Type B pancreatic cell (in vitro differentiated cells): ENCODE measurements around the gene FAM53A. TPM values are rescaled to one million over a fixed set of nuclear protein-coding genes. Genes with fewer than 3 reads are reported as not detected.

Experiments
- DNase-seq: peaks from one replicate; pipeline ENCODE4 v3.0.0; 2021; ENCODE audit warnings: mixed read lengths; ENCODE audit not compliant: unreplicated experiment; ENCODE audit errors: extremely low spot score
- H3K27ac Mint-ChIP-seq: 2 replicates; pipeline ENCODE4 v1.8.0; 2021; ENCODE audit warnings: mild to moderate bottlenecking, mixed read lengths
- H3K27me3 Mint-ChIP-seq: 2 replicates; pipeline ENCODE4 v1.8.0; 2021; ENCODE audit warnings: mixed read lengths
- H3K36me3 Mint-ChIP-seq: 2 replicates; pipeline ENCODE4 v1.8.0; 2021; ENCODE audit warnings: mixed read lengths
- H3K4me1 Mint-ChIP-seq: one replicate; pipeline ENCODE4 v1.8.0; 2021; ENCODE audit warnings: mixed read lengths; ENCODE audit not compliant: unreplicated experiment
- H3K4me3 Mint-ChIP-seq: 2 replicates; pipeline ENCODE4 v1.8.0; 2021; ENCODE audit warnings: mild to moderate bottlenecking, mixed read lengths
- H3K9me3 Mint-ChIP-seq: 2 replicates; pipeline ENCODE4 v1.8.0; 2021; ENCODE audit warnings: mixed read lengths
- CTCF ChIP-seq: fragments of 200-600 bp; sonication (generic); conservative IDR thresholded peaks from 2 replicates; pipeline ENCODE4 v1.5.0; 2021; ENCODE audit warnings: antibody characterized with exemption, mild to moderate bottlenecking
- total RNA-seq: library from RNA; stranded (reverse); gene quantifications from 2 replicates; pipeline ENCODE4 v1.2.1, GENCODE V29; 2021; ENCODE audit warnings: low replicate concordance

FAM53A gene
- total RNA-seq, 1 donor from 2014 or later: 3.2 TPM

GRCh38 chr4:1721666-1722550 lies 37.8 kb upstream of the FAM53A start:
- Mint-ChIP-seq H3K36me3 (peaks cover 5% of the 10 kb centered on the region), H3K4me3 (peak overlapping the region; percentile 92), H3K27ac (peak overlapping the region; percentile 83), H3K4me1 (peaks cover 9% of the 10 kb centered on the region), H3K27me3 (no peaks in the 10 kb centered on the region), H3K9me3 (no peaks in the 10 kb centered on the region)
- DNase-seq: no peak
- TF ChIP-seq CTCF: no peak

GRCh38 chr4:1721003-1721665 lies 37.0 kb upstream of the FAM53A start, which contains the start of the genes TACC3 and TMEM129:
TSS of gene TACC3 (plus strand) at chr4:1721521. CDS start at chr4:1723422, 1,901 bp downstream.
TSS of gene TMEM129 (minus strand) at chr4:1721323. CDS start at chr4:1720837, 486 bp downstream.
- H3K27me3 Mint-ChIP-seq: no peaks in the 10 kb centered on the region
- peak; percentile 91 for DNase-seq
- H3K27ac Mint-ChIP-seq: peak within 1 kb of the TSS; percentile 86
- TF ChIP-seq CTCF: no peak
- peaks cover 5% of the 10 kb centered on the region for H3K4me1 Mint-ChIP-seq
- H3K36me3 Mint-ChIP-seq: peaks cover under 1% of the 10 kb centered on the region
- peak within 1 kb of the TSS; percentile 92 for H3K4me3 Mint-ChIP-seq
- no peaks in the 10 kb centered on the region for H3K9me3 Mint-ChIP-seq

GRCh38 chr4:1720163-1720983 lies 36.3 kb upstream of the FAM53A start:
- Mint-ChIP-seq H3K36me3 (no peaks in the 10 kb centered on the region), H3K27ac (peak overlapping the region; percentile 86), H3K4me1 (peaks cover 4% of the 10 kb centered on the region), H3K27me3 (no peaks in the 10 kb centered on the region), H3K4me3 (peak overlapping the region; percentile 90), H3K9me3 (no peaks in the 10 kb centered on the region)
- no peak for TF ChIP-seq CTCF
- DNase-seq: no peak

- Mint-ChIP-seq H3K4me1 (peaks cover 4% of the 10 kb centered on the region), H3K9me3 (no peaks in the 10 kb centered on the region), H3K27ac (peak overlapping the region; percentile 7), H3K4me3 (peak overlapping the region; percentile 67), H3K27me3 (no peaks in the 10 kb centered on the region), H3K36me3 (no peaks in the 10 kb centered on the region)
- no peak for DNase-seq
- TF ChIP-seq CTCF: no peak
Measured at GRCh38 chr4:1718095-1718850, 34.2 kb upstream of the FAM53A start.
